ENCODE data around the gene ZNF175. TPM values are rescaled to one million over a fixed set of nuclear protein-coding genes. Genes with fewer than 3 reads are reported as not detected.

Gene ZNF175
- total and polyA plus RNA-seq, 9 of the 15 experiments (the other 6 are each of a cell fraction or from before 2014, with no cell fraction given): 3.7 to 37.9 (median 14.0) TPM

DNA sequence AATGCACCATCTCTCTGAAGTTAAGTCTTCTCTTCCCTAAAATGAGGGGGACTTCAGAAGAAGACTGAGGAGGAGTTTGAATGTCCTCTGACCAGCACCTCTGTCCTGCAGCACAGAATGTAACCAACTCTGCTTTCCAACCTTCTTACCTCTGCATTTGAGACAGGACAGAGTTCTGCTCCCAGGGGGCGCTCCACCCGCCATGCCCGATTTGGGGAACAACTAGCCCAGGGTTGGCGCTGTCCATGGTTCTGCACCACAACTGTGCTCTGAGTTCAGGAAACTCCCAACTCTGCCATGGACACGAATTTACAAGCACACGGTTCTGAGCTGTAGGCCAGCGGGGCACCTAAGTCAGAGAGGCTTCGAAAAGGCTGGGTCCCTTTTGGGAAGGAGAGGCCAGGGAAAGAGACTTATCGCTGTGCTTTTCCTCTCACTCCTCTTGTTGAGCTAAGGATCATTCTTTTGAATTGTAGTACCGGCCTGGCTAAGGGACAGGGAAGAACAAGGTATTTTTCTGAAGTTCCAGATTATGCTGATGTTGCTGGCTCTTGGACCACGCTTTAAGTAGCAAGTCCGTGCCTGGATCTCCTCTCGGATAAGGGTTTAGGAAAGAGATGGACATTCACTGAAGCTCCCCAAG is 37.0 kb downstream of the ZNF175 start (continued):
- TF ChIP-seq, protein P1, sequence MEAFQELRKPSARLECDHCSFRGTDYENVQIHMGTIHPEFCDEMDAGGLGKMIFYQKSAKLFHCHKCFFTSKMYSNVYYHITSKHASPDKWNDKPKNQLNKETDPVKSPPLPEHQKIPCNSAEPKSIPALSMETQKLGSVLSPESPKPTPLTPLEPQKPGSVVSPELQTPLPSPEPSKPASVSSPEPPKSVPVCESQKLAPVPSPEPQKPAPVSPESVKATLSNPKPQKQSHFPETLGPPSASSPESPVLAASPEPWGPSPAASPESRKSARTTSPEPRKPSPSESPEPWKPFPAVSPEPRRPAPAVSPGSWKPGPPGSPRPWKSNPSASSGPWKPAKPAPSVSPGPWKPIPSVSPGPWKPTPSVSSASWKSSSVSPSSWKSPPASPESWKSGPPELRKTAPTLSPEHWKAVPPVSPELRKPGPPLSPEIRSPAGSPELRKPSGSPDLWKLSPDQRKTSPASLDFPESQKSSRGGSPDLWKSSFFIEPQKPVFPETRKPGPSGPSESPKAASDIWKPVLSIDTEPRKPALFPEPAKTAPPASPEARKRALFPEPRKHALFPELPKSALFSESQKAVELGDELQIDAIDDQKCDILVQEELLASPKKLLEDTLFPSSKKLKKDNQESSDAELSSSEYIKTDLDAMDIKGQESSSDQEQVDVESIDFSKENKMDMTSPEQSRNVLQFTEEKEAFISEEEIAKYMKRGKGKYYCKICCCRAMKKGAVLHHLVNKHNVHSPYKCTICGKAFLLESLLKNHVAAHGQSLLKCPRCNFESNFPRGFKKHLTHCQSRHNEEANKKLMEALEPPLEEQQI (IDR thresholded peaks at IDR 0.05): peak; percentile 98
- TF ChIP-seq ZNF12 (CRISPR knock-in tag; IDR thresholded peaks at IDR 0.05): no peak
- TF ChIP-seq ZNF785 (CRISPR knock-in tag; IDR thresholded peaks at IDR 0.05): no peak
- TF ChIP-seq, protein P2, sequence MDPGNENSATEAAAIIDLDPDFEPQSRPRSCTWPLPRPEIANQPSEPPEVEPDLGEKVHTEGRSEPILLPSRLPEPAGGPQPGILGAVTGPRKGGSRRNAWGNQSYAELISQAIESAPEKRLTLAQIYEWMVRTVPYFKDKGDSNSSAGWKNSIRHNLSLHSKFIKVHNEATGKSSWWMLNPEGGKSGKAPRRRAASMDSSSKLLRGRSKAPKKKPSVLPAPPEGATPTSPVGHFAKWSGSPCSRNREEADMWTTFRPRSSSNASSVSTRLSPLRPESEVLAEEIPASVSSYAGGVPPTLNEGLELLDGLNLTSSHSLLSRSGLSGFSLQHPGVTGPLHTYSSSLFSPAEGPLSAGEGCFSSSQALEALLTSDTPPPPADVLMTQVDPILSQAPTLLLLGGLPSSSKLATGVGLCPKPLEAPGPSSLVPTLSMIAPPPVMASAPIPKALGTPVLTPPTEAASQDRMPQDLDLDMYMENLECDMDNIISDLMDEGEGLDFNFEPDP (CRISPR knock-in tag; IDR thresholded peaks at IDR 0.05): no peak
- TF ChIP-seq CSDE1 (IDR thresholded peaks at IDR 0.05): no peak
- no peak for TF ChIP-seq ETV6 (IDR thresholded peaks at IDR 0.05; ENCODE audit: borderline replicate concordance in 1 of 2, low read depth in 2 of 2, low read length in 1 of 2)
- TF ChIP-seq ETV6 (CRISPR knock-in tag; IDR thresholded peaks at IDR 0.05; ENCODE audit: borderline replicate concordance): peak; percentile 61; the same call in 1 of the 2 replicates
- no peak; the same call in 1 of the 2 replicates for TF ChIP-seq PYGO2 (tag; IDR thresholded peaks at IDR 0.05)
- TF ChIP-seq FOSL1 (tag; conservative IDR thresholded peaks at IDR 0.05): no peak
- TF ChIP-seq, protein P3, sequence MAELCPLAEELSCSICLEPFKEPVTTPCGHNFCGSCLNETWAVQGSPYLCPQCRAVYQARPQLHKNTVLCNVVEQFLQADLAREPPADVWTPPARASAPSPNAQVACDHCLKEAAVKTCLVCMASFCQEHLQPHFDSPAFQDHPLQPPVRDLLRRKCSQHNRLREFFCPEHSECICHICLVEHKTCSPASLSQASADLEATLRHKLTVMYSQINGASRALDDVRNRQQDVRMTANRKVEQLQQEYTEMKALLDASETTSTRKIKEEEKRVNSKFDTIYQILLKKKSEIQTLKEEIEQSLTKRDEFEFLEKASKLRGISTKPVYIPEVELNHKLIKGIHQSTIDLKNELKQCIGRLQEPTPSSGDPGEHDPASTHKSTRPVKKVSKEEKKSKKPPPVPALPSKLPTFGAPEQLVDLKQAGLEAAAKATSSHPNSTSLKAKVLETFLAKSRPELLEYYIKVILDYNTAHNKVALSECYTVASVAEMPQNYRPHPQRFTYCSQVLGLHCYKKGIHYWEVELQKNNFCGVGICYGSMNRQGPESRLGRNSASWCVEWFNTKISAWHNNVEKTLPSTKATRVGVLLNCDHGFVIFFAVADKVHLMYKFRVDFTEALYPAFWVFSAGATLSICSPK (IDR thresholded peaks at IDR 0.05; ENCODE audit: borderline replicate concordance): no peak
- TF ChIP-seq POLR2AphosphoS2 (IDR thresholded peaks at IDR 0.05; ENCODE audit: low read length): no peak
- TF ChIP-seq RBM22 (IDR thresholded peaks at IDR 0.05; ENCODE audit: low read depth, low read length, poor library complexity, severe bottlenecking): no peak
- no peak for TF ChIP-seq ETV1 (tag; conservative IDR thresholded peaks at IDR 0.05; ENCODE audit: low read depth)
- TF ChIP-seq, protein P4, sequence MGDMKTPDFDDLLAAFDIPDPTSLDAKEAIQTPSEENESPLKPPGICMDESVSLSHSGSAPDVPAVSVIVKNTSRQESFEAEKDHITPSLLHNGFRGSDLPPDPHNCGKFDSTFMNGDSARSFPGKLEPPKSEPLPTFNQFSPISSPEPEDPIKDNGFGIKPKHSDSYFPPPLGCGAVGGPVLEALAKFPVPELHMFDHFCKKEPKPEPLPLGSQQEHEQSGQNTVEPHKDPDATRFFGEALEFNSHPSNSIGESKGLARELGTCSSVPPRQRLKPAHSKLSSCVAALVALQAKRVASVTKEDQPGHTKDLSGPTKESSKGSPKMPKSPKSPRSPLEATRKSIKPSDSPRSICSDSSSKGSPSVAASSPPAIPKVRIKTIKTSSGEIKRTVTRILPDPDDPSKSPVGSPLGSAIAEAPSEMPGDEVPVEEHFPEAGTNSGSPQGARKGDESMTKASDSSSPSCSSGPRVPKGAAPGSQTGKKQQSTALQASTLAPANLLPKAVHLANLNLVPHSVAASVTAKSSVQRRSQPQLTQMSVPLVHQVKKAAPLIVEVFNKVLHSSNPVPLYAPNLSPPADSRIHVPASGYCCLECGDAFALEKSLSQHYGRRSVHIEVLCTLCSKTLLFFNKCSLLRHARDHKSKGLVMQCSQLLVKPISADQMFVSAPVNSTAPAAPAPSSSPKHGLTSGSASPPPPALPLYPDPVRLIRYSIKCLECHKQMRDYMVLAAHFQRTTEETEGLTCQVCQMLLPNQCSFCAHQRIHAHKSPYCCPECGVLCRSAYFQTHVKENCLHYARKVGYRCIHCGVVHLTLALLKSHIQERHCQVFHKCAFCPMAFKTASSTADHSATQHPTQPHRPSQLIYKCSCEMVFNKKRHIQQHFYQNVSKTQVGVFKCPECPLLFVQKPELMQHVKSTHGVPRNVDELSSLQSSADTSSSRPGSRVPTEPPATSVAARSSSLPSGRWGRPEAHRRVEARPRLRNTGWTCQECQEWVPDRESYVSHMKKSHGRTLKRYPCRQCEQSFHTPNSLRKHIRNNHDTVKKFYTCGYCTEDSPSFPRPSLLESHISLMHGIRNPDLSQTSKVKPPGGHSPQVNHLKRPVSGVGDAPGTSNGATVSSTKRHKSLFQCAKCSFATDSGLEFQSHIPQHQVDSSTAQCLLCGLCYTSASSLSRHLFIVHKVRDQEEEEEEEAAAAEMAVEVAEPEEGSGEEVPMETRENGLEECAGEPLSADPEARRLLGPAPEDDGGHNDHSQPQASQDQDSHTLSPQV (IDR thresholded peaks at IDR 0.05): no peak
- TF ChIP-seq ZNF212 (CRISPR knock-in tag; IDR thresholded peaks at IDR 0.05): no peak
- TF ChIP-seq MTA3 (IDR thresholded peaks at IDR 0.05; ENCODE audit: borderline replicate concordance): no peak
- no peak for TF ChIP-seq ZNF717 (CRISPR knock-in tag; IDR thresholded peaks at IDR 0.05)
- TF ChIP-seq TBL1XR1 (IDR thresholded peaks at IDR 0.05; ENCODE audit: low read length in 2 of 2): peak in 1 of 2 experiments; percentile 42; a peak in 1 of 4 replicates
- no peak for TF ChIP-seq ZNF184 (CRISPR knock-in tag; IDR thresholded peaks at IDR 0.05)

Data from K562 (cell line).